ENCODE results near the gene HBQ1. TPM values are rescaled to one million over a fixed set of nuclear protein-coding genes. Genes with fewer than 3 reads are reported as not detected.

The HBQ1 gene
- total and polyA plus RNA-seq, 2 of the 4 experiments (the other 2 are of a cell fraction): 0.92 TPM; not detected in 1

DNA sequence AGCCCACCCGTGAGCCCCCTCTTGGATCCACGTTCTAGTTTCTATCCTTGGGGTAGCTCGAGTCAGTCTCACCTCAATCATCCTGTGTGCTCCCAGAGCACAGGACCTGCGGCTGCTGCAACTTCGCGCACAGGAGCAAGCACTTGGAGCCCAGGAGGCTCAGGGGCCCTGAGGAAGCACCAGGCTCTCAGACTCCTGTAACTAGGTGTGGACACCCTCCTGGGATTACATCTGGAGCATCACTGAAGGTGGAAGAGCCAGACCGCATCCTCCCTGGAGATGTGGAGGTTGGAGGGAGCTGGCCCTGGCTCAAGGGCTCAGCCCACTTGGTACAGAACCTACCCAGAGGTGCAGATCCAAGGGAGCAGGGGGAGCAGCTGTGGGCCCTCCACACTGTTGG, 2.7 kb downstream of the HBQ1 start:
- dilution Hi-C loops (cut with HindIII; ENCODE audit: low sequenced_read_pairs, unreplicated experiment): no loop called here
- Histone ChIP-seq H3K56ac (ENCODE audit: extremely low read depth, insufficient read depth, low read length) (no peak overlapping the region), H3K36me3 (ENCODE audit: control insufficient read depth, insufficient read depth, low read length) (peaks cover 16% of the 10 kb centered on the region), H3K14ac (replicated peaks; ENCODE audit: low read depth, low read length) (no peak overlapping the region), H2AK9ac (replicated peaks; ENCODE audit: low read depth, low read length, poor library complexity) (no peak overlapping the region), H3K79me1 (ENCODE audit: low read depth in 1 of 2, low read length in 2 of 2) (0 out of 4 replicates have a peak, but pooled peaks cover 0 to 8% of the 10 kb centered on the region in 2 experiments), H3K23ac (ENCODE audit: low read depth, low read length) (no peak overlapping the region), H4K5ac (ENCODE audit: low read depth, low read length) (no peak overlapping the region), H3K4me3 (ENCODE audit: insufficient read depth, low read depth, low read length) (no peak overlapping the region), H4K20me1 (ENCODE audit: insufficient read depth, low read length) (peaks cover 18% of the 10 kb centered on the region), H2AFZ (replicated peaks; ENCODE audit: low read length, poor library complexity) (no peak overlapping the region), H4K8ac (ENCODE audit: low read depth in 2 of 2, low read length in 2 of 2) (no peak overlapping the region), H2BK20ac (ENCODE audit: low read depth, low read length) (no peak overlapping the region), H2AK5ac (ENCODE audit: low read depth, low read length) (no peak overlapping the region), H3K4me2 (ENCODE audit: low read depth, low read length) (no peak overlapping the region), H2BK15ac (ENCODE audit: low read depth, low read length) (no peak overlapping the region), H2BK120ac (ENCODE audit: low read depth, low read length) (no peak overlapping the region), H3K18ac (ENCODE audit: low read depth, low read length) (no peak overlapping the region), H3K4me1 (ENCODE audit: control insufficient read depth, insufficient read depth, low read length) (peaks cover 5% of the 10 kb centered on the region; the same call in 1 of the 2 replicates), H3K27ac (ENCODE audit: insufficient read depth, low read length) (no peak overlapping the region), H2BK5ac (ENCODE audit: low read depth, low read length, poor library complexity, severe bottlenecking) (no peak overlapping the region), H3K27me3 (ENCODE audit: control insufficient read depth, insufficient read depth, low read length) (peaks cover 16% of the 10 kb centered on the region), H3K4ac (ENCODE audit: low read depth, low read length) (no peak overlapping the region), H3K9me1 (ENCODE audit: insufficient read depth, low read length) (no peaks in the 10 kb centered on the region), H4K91ac (ENCODE audit: insufficient read depth, low read depth, low read length) (no peak overlapping the region), H3K9me3 (ENCODE audit: control insufficient read depth, insufficient read depth, low read length) (no peaks in the 10 kb centered on the region), H3K9ac (ENCODE audit: low read depth, low read length) (no peak overlapping the region)
- CTCF ChIA-PET: no interaction called here
- DNase-seq: no peak
- TF ChIP-seq CHD1 (IDR thresholded peaks at IDR 0.05; ENCODE audit: low read depth, low read length) (no peak), MAFK (IDR thresholded peaks at IDR 0.05; ENCODE audit: low read depth, low read length) (no peak), SMC3 (IDR thresholded peaks at IDR 0.05; ENCODE audit: low read depth, low read length) (no peak), RCOR1 (IDR thresholded peaks at IDR 0.05; ENCODE audit: insufficient replicate concordance, low read length) (no peak), NFE2L2 (IDR thresholded peaks at IDR 0.05; ENCODE audit: low read depth, low read length) (no peak), MAZ (IDR thresholded peaks at IDR 0.05; ENCODE audit: borderline replicate concordance, low read depth, low read length) (no peak), POLR2A (IDR thresholded peaks at IDR 0.05; ENCODE audit: low read depth, low read length) (no peak), MXI1 (IDR thresholded peaks at IDR 0.05; ENCODE audit: borderline replicate concordance, low read depth, low read length) (no peak), CEBPB (IDR thresholded peaks at IDR 0.05; ENCODE audit: low read depth, low read length) (no peak), FOS (IDR thresholded peaks at IDR 0.05; ENCODE audit: low read depth, low read length) (no peak), RAD21 (IDR thresholded peaks at IDR 0.05; ENCODE audit: low read length) (no peak), RFX5 (IDR thresholded peaks at IDR 0.05; ENCODE audit: low read depth, low read length) (no peak), BHLHE40 (IDR thresholded peaks at IDR 0.05; ENCODE audit: low read depth, low read length) (no peak)
- TF ChIP-seq, protein P1, sequence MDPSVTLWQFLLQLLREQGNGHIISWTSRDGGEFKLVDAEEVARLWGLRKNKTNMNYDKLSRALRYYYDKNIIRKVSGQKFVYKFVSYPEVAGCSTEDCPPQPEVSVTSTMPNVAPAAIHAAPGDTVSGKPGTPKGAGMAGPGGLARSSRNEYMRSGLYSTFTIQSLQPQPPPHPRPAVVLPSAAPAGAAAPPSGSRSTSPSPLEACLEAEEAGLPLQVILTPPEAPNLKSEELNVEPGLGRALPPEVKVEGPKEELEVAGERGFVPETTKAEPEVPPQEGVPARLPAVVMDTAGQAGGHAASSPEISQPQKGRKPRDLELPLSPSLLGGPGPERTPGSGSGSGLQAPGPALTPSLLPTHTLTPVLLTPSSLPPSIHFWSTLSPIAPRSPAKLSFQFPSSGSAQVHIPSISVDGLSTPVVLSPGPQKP (IDR thresholded peaks at IDR 0.05; ENCODE audit: borderline replicate concordance, low read depth, low read length): no peak
- TF ChIP-seq, protein P2, sequence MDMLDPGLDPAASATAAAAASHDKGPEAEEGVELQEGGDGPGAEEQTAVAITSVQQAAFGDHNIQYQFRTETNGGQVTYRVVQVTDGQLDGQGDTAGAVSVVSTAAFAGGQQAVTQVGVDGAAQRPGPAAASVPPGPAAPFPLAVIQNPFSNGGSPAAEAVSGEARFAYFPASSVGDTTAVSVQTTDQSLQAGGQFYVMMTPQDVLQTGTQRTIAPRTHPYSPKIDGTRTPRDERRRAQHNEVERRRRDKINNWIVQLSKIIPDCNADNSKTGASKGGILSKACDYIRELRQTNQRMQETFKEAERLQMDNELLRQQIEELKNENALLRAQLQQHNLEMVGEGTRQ (IDR thresholded peaks at IDR 0.05; ENCODE audit: low read depth, low read length): no peak
- TF ChIP-seq, protein P3, sequence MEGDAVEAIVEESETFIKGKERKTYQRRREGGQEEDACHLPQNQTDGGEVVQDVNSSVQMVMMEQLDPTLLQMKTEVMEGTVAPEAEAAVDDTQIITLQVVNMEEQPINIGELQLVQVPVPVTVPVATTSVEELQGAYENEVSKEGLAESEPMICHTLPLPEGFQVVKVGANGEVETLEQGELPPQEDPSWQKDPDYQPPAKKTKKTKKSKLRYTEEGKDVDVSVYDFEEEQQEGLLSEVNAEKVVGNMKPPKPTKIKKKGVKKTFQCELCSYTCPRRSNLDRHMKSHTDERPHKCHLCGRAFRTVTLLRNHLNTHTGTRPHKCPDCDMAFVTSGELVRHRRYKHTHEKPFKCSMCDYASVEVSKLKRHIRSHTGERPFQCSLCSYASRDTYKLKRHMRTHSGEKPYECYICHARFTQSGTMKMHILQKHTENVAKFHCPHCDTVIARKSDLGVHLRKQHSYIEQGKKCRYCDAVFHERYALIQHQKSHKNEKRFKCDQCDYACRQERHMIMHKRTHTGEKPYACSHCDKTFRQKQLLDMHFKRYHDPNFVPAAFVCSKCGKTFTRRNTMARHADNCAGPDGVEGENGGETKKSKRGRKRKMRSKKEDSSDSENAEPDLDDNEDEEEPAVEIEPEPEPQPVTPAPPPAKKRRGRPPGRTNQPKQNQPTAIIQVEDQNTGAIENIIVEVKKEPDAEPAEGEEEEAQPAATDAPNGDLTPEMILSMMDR (conservative IDR thresholded peaks at IDR 0.05; ENCODE audit: low read depth, low read length): no peak
- 83% methylated on average over 3 of the region's 7 CpGs; no CpG with 5 or more reads in 1 of the 2 experiments for WGBS, 2 experiments (ENCODE audit: extremely low coverage in 2 of 2, insufficient read length in 1 of 2)
- in situ Hi-C loops (cut with MboI; ENCODE audit: low sequenced_read_pairs): loop anchor here (5.0 kb wide), 1 partner anchor 76 kb away; no protein-coding TSS in a partner anchor
- POLR2A ChIA-PET (ENCODE audit: unreplicated experiment): no interaction called here
- no peak for ATAC-seq (ENCODE audit: low read depth)
- intact Hi-C loops (cut with micrococcal nuclease): loop anchor here (5.0 kb wide), 1 partner anchor 46 kb away; the partner anchor contains the start of gene NPRL3
- no TSS peak for BruUV-seq (replicated peaks)

All from IMR-90 (cell line).